CD4-positive, alpha-beta T cell (primary cell): ENCODE results near the gene ZNF276. TPM values are rescaled to one million over a fixed set of nuclear protein-coding genes. Genes with fewer than 3 reads are reported as not detected.
A peak's percentile ranks its signal among the peaks of the same experiment; 100 is the strongest.

ENCODE experiments used
- ATAC-seq: fragments of 200-7000 bp; cut with Tn5 transposase; one replicate; pipeline ENCODE4 v1.10.0; 2022; ENCODE audit warnings: mild to moderate bottlenecking; ENCODE audit not compliant: poor library complexity
- CTCF ChIA-PET: fragments of 350-600 bp; sonication (Branson Sonifier 250); formaldehyde crosslinking; loops from one replicate; lab custom pipeline; 2021; ENCODE audit warnings: antibody characterized with exemption, inconsistent platforms; lab: Charles Lee
- POLR2A ChIA-PET: fragments of 350-600 bp; sonication (Branson Sonifier 250); formaldehyde crosslinking; loops from one replicate; lab custom pipeline; 2021; ENCODE audit warnings: antibody characterized with exemption, inconsistent platforms; lab: Charles Lee
- DNase-seq, 14 experiments: peaks; one replicate each; pipeline ENCODE4 v3.0.0-alpha.2; 2013 to 2020; ENCODE audit warnings: mixed read lengths in 2 of 14
- H3K27ac ChIP-seq, 2 donors: one replicate each; pipeline versions ENCODE4 v1.5.1 to v1.7.0; 2013; ENCODE audit warnings: low read length in 2 of 2, low read depth in 1 of 2, mild to moderate bottlenecking in 1 of 2
- H3K27me3 ChIP-seq, 2 experiments: 1 replicate in 1 of 2; 2 replicates in 1 of 2; pipeline versions ENCODE4 v1.6.1 to v1.7.0; 2013; ENCODE audit warnings: low read length in 2 of 2, control low read depth in 1 of 2, mild to moderate bottlenecking in 1 of 2, moderate library complexity in 1 of 2; ENCODE audit not compliant: insufficient read depth in 2 of 2, control insufficient read depth in 1 of 2
- H3K36me3 ChIP-seq: one replicate; pipeline ENCODE4 v1.6.1; 2013; ENCODE audit warnings: low read length, control low read depth; ENCODE audit not compliant: insufficient read depth
- H3K4me1 ChIP-seq: one replicate; pipeline ENCODE4 v1.6.1; 2013; ENCODE audit warnings: low read length, control low read depth; ENCODE audit not compliant: insufficient read depth
- H3K4me3 ChIP-seq: one replicate; pipeline ENCODE4 v1.5.1; 2013; ENCODE audit warnings: mild to moderate bottlenecking, low read length, moderate library complexity
- H3K9me3 ChIP-seq, 2 experiments: 1 replicate in 1 of 2; 2 replicates in 1 of 2; pipeline versions ENCODE4 v1.6.1 to v1.7.0; 2013; ENCODE audit warnings: low read length in 2 of 2, mild to moderate bottlenecking in 2 of 2, control low read depth in 1 of 2, moderate library complexity in 1 of 2; ENCODE audit not compliant: control insufficient read depth in 1 of 2, insufficient read depth in 1 of 2
- H3K27ac Mint-ChIP-seq: one replicate; pipeline ENCODE4 v1.8.0; 2020; ENCODE audit warnings: mixed read lengths
- H3K27me3 Mint-ChIP-seq: one replicate; pipeline ENCODE4 v1.8.0; 2021; ENCODE audit warnings: mixed read lengths
- H3K36me3 Mint-ChIP-seq: one replicate; pipeline ENCODE4 v1.8.0; 2021; ENCODE audit warnings: low read depth, mixed read lengths
- H3K4me1 Mint-ChIP-seq: one replicate; pipeline ENCODE4 v1.8.0; 2021; ENCODE audit warnings: low read depth, mixed read lengths
- H3K4me3 Mint-ChIP-seq: one replicate; pipeline ENCODE4 v1.8.0; 2020; ENCODE audit warnings: mild to moderate bottlenecking, mixed read lengths
- H3K9me3 Mint-ChIP-seq: one replicate; pipeline ENCODE4 v1.8.0; 2020; ENCODE audit warnings: mixed read lengths
- intact Hi-C, 2 experiments: fragments of 100-400 bp; cut with DNase I in 1 of 2; cut with micrococcal nuclease in 1 of 2; formaldehyde crosslinking; loops; one replicate each; pipeline versions ENCODE4 v1.15.1 to v1.9.0; 2023 to 2025; cut with DNase I, micrococcal nuclease
- total RNA-seq, 174 experiments: library from RNA in 2 of 174; stranded (reverse) in 2 of 174; gene quantifications; one replicate each; pipeline ENCODE4 v1.2.3 and lab custom pipeline; 2021 to 2026
- TF ChIP-seq, protein P1 (sequence below): fragments of 200-600 bp; IDR thresholded peaks from one replicate; pipeline ENCODE4 v1.8.0; 2022; ENCODE audit warnings: antibody characterized with exemption, mild to moderate bottlenecking

Gene ZNF276
- total RNA-seq, 2 experiments from 2014 or later, result 127 to 137 TPM

DNA sequence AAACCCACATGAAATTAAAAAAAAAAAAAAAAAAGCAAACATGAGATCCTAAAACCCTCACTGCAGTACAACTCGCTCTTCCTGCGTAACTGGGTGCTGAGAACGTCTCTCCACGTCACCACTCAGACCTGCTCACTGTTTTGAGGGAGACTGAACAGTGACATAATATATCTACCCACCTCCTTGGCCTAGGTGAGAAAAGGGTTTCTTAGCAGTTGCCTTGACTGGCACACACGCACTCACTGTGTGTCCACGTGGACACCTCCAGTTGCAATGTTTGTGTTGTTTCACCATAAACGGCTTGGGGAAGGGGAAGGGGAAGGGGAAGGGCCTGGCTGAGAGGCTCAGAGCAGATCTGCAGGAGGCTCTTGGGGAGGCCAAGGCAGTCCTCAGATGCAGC lies 63.1 kb downstream of the ZNF276 start:
- peak overlapping the region; percentile 11 for H3K4me3 Mint-ChIP-seq
- ChIA-PET POLR2A (interaction anchor here (0.6 to 2.3 kb wide), 4 partner anchors 36 to 91 kb away, joined by 3 to 8 read pairs (median 4); partner anchors contain the start of gene TCF25), CTCF (no interaction called here)
- H3K9me3 Mint-ChIP-seq, result no peaks in the 10 kb centered on the region
- DNase-seq (peak in 7 of 14 experiments; percentile 4 to 72 (median 37)), ATAC-seq (peak; percentile 68)
- no peak overlapping the region for H3K27ac ChIP-seq
- H3K4me1 ChIP-seq, result peaks cover 37% of the 10 kb centered on the region
- TF ChIP-seq, protein P1, sequence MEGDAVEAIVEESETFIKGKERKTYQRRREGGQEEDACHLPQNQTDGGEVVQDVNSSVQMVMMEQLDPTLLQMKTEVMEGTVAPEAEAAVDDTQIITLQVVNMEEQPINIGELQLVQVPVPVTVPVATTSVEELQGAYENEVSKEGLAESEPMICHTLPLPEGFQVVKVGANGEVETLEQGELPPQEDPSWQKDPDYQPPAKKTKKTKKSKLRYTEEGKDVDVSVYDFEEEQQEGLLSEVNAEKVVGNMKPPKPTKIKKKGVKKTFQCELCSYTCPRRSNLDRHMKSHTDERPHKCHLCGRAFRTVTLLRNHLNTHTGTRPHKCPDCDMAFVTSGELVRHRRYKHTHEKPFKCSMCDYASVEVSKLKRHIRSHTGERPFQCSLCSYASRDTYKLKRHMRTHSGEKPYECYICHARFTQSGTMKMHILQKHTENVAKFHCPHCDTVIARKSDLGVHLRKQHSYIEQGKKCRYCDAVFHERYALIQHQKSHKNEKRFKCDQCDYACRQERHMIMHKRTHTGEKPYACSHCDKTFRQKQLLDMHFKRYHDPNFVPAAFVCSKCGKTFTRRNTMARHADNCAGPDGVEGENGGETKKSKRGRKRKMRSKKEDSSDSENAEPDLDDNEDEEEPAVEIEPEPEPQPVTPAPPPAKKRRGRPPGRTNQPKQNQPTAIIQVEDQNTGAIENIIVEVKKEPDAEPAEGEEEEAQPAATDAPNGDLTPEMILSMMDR, result no peak
- no peak overlapping the region for H3K4me3 ChIP-seq
- H3K36me3 Mint-ChIP-seq, result no peaks in the 10 kb centered on the region
- H3K36me3 ChIP-seq, result no peaks in the 10 kb centered on the region
- H3K9me3 ChIP-seq, result no peaks in the 10 kb centered on the region
- no peaks in the 10 kb centered on the region for H3K27me3 ChIP-seq
- H3K27ac Mint-ChIP-seq, result peak overlapping the region; percentile 69
- intact Hi-C loops, result loop anchor here (2.0 to 5.0 kb wide), 2 partner anchors 37 to 84 kb away; partner anchors contain the start of gene SPATA2L (in 1 of the 2)
- peaks cover 31% of the 10 kb centered on the region for H3K4me1 Mint-ChIP-seq
- H3K27me3 Mint-ChIP-seq, result no peaks in the 10 kb centered on the region

DNA sequence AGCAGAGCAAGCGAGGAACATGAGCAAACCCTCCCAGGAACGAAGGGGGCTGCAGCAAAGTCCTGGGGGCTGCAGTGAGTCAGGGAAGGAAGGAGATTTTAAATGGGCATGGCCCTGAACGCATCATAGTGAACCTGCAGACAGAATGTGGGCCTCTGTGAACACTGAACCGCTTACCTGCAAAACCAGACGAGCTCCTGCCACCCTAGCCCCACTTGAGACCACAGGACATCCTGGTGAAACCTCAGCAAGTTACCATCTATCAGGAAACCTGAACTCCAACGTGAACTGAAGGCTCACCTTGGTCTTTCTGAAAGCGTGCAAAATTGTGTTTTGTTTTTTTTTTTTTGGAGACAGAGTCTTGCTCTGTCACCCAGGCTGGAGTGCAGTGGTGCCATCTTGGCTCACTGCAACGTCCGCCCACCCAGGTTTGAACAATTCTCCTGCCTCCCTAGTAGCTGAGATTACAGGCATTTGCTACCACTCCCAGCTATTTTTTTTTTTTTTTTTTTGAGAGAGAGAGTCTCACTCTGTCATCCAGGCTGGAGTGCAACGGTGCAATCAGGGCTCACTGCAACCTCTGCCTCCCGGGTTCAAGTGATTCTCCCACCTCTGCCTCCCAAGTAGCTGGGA lies 64.3 kb downstream of the ZNF276 start:
- H3K4me1 Mint-ChIP-seq, result peaks cover 31% of the 10 kb centered on the region
- H3K27me3 ChIP-seq, result no peaks in the 10 kb centered on the region
- H3K9me3 ChIP-seq, result no peaks in the 10 kb centered on the region
- H3K4me1 ChIP-seq, result peaks cover 37% of the 10 kb centered on the region
- intact Hi-C loops, result loop anchor here in 1 of 2 experiments (2.0 kb wide), 1 partner anchor 85 kb away; the partner anchor contains the start of gene SPATA2L
- ChIA-PET CTCF (interaction anchor here (0.7 to 2.4 kb wide), 4 partner anchors 62 to 189 kb away, joined by 3 to 10 read pairs (median 6); no protein-coding TSS in a partner anchor), POLR2A (interaction anchor here (0.7 to 2.3 kb wide), 7 partner anchors 9 to 80 kb away, joined by 3 to 8 read pairs (median 4); no protein-coding TSS in a partner anchor)
- no peaks in the 10 kb centered on the region for H3K36me3 ChIP-seq
- DNase-seq (peak in 13 of 14 experiments; percentile 21 to 84 (median 37)), ATAC-seq (peak; percentile 77)
- TF ChIP-seq, protein P1, result no peak
- H3K9me3 Mint-ChIP-seq, result no peaks in the 10 kb centered on the region
- no peak overlapping the region for H3K4me3 ChIP-seq
- H3K4me3 Mint-ChIP-seq, result peak overlapping the region; percentile 57
- H3K36me3 Mint-ChIP-seq, result no peaks in the 10 kb centered on the region
- peak overlapping the region; percentile 69 for H3K27ac Mint-ChIP-seq
- no peak overlapping the region for H3K27ac ChIP-seq
- H3K27me3 Mint-ChIP-seq, result no peaks in the 10 kb centered on the region

DNA sequence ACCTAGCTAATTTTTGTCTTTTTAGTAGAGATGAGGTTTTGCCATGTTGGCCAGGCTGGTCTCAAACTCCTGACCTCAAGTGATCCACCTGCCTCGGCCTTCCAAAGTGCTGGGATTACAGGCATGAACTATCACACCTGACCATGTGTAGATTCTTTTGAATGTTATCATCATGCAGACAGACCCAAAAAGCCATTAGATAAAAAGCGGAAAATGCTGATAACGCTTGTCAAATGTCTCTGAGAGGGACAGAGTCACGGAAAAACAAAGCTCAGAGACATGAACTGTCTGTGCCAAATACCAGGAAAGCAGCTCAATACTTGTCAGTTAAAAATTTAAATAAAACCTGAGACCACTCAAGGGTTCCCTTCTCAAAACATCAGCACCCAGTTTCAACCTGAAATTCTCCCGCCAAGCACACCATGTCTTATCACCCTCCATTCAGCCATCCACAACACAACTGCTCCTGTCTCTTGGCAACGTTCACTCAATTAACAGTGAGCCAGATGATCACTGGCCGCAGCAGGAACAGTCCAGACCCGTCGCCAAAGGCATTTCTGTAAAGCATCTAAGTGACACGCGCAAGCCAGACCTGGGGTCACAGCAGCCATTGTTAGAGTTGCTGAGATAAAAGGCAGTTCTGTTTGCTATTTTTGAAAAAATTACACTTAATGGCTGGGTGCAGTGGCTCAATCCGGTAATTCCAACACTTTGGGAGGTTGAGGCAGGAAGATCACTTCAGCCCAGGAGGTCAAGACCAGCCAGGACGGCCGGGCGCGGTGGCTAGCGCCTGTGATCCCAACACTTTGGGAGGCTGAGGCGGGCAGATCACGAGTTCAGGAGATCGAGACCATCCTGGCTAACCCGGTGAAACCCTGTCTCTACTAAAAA lies 65.4 kb downstream of the ZNF276 start:
- Histone ChIP-seq H3K9me3 (no peaks in the 10 kb centered on the region), H3K27me3 (no peaks in the 10 kb centered on the region), H3K27ac (no peak overlapping the region), H3K4me1 (peaks cover 37% of the 10 kb centered on the region), H3K4me3 (no peak overlapping the region), H3K36me3 (no peaks in the 10 kb centered on the region)
- no peak for ATAC-seq
- no peaks in the 10 kb centered on the region for H3K9me3 Mint-ChIP-seq
- no peak overlapping the region for H3K27ac Mint-ChIP-seq
- no peaks in the 10 kb centered on the region for H3K27me3 Mint-ChIP-seq
- ChIA-PET POLR2A (interaction anchor here (0.7 to 2.3 kb wide), 3 partner anchors 8 to 75 kb away, joined by 4 to 8 read pairs (median 6); no protein-coding TSS in a partner anchor), CTCF (interaction anchor here (1.4 to 2.4 kb wide), 3 partner anchors 63 to 87 kb away, joined by 3 to 10 read pairs (median 8); no protein-coding TSS in a partner anchor)
- TF ChIP-seq, protein P1, result no peak
- intact Hi-C loops, result no loop called here
- H3K36me3 Mint-ChIP-seq, result no peaks in the 10 kb centered on the region
- no peak for DNase-seq
- no peak overlapping the region for H3K4me3 Mint-ChIP-seq
- H3K4me1 Mint-ChIP-seq, result peaks cover 31% of the 10 kb centered on the region
